Activated CD4-positive, alpha-beta T cell treated with anti-CD3 and anti-CD28 coated beads, Interleukin-2, amount 50 U/mL, for 48 hours (primary cell): ENCODE measurements around the gene ENTPD8.
"Not testable (repeated sequence)": the region's sequence is repeated elsewhere in the genome, so short reads cannot be mapped to it uniquely, and the experiment has no call there.

Experiments
- DNase-seq, 2 experiments: peaks; one replicate each; pipeline ENCODE4 v3.0.0-alpha.2; 2020

Gene ENTPD8

DNA sequence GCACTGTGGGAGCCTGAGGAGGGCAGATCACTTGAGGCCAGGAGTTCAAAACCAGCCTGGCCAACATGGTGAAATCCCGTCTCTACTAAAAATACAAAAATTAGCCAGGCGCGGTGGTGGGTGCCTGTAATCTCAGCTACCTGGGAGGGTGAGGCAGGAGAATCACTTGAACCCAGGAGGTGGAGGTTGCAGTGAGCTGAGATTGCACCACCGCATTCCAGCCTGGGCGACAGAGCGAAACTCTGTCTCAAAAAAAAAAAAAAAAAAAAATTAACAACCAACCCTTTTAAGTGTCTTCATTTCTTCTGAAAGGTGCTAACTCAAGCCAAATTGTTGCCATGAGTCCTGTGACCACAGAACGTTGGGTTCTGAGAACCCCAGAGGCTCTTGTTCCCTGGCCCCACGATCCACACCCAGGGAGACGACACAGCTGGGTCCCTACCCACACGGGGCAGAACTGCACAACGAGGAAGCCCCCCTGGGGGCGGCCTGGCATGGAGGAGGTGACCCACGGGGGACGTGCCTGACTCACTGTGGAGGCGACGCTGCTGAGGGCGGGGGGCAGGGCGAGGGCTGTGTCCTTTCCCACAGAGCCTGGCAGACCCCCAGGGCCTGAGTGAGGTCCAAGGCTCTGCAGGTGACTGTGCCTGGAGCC is 30.8 kb downstream of the ENTPD8 start:
- DNase-seq: not testable (repeated sequence)

GRCh38 chr9:137409515-137409914 is 31.6 kb downstream of the ENTPD8 start:
- DNase-seq: no peak

DNA sequence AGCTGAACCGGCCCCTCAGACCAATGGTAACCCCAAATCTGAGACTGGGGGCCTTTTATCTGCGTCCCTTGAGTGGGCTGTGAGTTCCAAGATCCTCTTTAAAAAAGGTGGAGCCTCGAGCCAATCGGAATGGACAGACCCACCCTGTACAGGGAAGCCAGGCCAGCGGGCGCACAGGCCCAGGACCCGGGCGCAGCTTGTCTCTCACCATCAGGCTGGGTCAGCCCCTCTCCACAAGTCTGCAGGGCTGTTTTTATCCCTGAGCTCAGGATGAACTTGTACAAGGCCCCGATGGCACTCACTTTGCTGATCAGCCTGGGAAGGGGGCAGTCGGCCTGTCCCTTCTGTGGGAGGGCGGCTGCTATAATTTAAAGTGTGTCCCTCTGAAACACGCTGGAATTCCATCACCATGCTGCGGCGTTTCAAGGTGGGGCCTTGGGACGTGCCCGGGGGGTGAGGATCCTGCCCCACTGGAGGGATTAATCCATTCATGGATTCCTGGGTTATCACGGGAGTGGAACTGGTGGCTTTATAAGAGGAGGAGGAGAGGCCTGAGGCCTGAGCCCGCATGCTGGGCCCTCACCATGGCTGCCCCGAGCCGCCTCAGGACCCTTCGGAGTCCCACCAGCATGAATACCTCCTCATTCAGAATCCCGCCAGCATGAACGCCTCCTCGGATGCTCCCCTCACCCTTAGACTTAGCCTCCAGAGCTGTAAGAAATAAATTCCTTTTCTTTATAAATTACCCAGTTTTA is 32.3 kb downstream of the ENTPD8 start:
- no peak for DNase-seq

GRCh38 chr9:137407590-137408300 is 33.4 kb downstream of the ENTPD8 start:
- no peak for DNase-seq

GRCh38 chr9:137406876-137407589 is 34.1 kb downstream of the ENTPD8 start:
- peak; percentile 73 to 75 for DNase-seq

DNA sequence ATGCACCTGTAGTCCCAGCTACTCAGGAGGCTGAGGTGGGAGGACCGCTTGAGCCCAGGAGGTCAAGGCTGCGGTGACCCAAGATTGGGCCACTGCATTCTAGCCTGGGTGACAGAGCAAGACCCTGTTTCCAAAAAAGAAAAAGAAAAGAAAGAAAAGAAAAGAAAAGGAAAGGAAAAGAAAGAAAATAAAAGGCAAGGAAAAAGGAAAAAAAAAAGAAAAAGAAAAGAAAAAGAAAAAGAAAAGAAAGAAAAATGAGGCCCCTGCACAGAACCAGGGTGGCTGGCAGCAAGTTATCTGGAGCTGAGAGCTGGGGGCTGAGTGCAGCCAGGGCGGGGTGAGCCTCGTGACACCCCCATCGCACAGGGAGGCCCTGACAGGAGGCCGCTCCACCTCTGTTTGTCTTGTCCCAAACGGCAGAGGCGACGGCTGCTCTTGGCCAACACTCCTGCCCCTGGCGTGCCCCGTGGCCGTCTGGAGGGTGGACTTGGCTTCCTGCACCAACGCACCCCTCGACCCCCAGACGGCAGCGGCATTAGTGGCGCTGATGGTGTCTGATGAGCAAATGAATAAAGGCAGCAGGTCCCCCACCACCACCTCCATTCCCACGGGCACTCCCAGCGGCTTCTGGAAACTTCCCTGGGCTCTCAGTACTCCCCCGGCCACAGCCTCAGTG is 34.9 kb downstream of the ENTPD8 start:
- DNase-seq: no peak

DNA sequence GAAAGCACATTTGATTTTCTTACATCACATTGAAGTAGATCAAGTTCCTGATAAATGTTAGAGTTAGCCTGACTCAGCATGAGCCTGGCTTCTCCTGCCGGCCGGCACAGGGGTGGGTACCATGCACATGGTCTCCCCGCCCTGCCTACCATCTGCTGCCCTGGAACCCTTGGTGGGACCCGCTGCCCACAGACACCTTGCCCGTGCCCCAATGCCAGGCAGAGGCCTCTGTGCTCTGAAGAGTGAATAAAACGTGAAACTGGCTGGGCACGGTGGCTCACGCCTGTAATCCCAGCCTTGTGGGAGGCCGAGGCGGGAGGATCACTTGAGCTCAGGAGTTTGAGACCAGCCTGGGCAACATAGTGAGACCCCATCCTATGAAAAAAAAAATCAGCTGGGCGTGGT is 35.5 kb downstream of the ENTPD8 start:
- DNase-seq: no peak

DNA sequence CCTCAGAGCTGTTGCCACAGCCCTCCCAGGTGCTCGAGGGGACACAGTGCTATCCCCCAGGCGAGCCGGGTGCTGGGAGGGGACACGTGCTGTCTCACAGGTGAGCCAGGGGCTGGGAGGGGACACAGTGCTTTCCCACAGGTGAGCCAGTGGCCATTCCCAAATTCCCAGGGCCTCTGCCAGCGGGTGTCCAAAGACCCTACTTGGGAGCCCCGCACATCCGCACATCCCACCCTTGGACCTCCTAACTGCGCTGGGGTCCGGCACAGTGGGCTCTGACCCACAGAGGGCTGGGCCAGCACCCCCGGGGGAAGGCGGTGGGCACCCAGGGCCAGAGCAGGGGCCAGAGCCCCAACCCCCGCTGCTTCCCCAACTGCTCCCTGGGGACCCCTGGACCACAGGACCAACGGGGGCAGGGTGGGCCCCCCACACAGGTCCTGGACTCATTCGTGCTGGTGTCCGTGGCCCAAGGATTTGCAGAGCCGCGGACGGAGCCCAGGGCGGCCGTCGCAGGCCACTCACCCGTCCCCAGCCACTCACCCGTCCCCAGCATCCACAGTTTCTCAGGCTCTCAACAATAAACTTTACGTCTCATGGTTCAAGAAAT is 36.1 kb downstream of the ENTPD8 start:
- no peak for DNase-seq

DNA sequence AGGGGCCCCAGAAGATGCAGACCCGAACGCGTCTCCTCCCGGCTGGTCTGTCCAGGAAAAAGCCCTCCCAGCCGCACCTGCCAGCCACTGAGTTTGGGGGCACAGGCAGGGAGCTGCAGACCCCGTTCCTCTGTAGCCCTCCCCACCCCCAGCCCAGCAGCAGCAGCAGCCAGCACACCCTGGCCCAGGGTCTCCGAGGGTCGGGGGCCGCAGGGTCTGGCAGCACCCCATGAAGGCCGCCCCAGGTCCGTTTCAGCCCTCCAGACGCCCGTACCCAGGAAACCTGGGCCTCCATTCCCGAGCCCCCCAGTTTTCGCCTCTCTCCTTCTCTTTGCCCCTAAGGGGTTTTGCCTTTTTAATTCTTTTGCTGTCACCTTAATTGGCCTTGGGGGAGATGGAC is 37.9 kb downstream of the ENTPD8 start:
- no peak for DNase-seq

DNA sequence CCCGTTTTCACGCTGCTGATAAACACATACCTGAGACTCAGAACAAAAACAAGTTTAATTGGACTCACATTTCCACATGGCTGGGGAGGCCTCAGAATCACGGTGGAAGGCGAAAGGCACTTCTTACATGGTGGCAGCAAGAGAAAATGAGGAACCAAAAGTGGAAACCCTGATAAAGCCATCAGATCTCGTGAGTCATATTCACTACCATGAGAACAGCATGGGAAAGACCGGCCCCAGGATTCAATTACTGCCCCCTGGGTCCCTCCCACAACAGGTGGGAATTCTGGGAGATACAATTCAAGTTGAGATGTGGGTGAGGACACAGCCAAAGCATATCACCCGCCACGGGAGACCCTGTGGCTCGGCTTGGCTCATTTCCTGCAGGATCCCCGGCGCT is 38.4 kb downstream of the ENTPD8 start:
- DNase-seq: no peak

GRCh38 chr9:137398561-137399468 is 42.3 kb downstream of the ENTPD8 start:
- no peak for DNase-seq

DNA sequence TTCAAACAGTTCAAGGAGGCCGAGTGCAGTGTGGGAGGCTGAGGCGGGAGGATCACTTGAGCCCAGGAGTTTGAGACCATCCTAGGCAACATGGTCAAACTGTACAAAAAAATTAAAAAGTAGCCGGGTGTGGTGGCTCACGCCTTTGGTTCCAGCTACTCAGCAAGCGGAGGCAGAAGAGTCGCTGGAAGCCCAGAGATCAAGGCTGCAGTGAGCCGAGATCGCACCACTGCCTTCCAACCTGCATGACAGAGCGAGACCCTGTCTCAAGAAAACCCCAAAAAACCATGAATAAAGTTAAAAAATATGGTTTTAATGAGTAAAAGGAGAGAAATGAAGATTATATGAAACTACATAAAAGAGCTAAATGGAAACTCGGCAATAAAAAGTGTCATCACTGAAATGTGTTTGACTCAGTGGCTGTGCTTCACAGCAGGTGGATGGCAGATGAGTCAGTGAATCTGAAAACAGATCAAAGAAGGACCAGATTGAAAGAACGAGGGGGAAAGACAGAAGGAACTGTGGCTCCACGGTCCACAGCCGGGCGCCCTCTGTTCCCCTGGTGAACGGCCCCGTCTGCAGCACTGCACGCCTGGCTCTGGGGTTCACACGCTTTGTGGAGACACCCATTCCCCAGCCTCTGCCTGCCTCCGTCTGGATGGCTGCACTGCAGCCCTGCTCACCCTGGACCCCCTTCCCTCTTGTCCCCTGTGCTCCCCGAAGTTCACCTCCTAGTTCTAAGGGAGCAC is 43.3 kb downstream of the ENTPD8 start:
- DNase-seq: peak; percentile 59 to 66

DNA sequence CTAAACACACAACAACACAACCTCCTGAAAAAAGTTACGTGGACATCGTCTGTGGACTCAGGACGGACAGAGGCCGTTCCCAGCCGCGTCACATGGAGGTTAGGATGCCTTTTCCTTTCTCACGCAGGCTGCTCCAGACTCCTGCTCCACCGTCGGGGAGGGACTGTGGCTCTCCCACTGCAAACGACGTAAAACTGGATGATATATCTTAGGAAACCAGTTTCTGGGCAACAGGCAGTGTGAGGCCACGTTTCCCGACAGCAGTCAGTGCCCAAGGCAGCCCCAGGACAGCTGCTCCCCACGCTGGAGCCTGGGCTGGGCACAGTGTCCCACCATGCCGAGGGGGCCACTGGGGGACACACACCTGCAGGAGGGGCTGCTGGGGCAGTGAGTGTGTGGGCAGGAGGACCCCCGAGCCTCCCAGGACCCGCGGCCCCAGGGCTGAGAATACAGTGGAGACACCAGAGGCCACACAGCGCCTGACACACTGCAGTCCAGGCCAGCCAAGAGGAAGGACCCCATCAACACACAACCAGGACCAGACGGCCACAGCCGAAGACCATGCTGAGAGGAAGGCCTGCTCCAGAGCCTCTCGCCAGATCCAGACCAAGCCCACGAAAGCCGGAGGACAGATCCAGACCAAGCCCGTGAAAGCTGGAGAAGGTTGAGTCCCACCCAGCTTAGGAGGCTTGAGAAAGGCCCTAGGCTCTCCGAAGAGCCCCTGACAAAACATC is 44.4 kb downstream of the ENTPD8 start:
- no peak for DNase-seq

- no peak for DNase-seq
Measured at GRCh38 chr9:137396227-137396626, 44.9 kb downstream of the ENTPD8 start.

GRCh38 chr9:137395666-137396010 is 45.5 kb downstream of the ENTPD8 start:
- no peak for DNase-seq

DNA sequence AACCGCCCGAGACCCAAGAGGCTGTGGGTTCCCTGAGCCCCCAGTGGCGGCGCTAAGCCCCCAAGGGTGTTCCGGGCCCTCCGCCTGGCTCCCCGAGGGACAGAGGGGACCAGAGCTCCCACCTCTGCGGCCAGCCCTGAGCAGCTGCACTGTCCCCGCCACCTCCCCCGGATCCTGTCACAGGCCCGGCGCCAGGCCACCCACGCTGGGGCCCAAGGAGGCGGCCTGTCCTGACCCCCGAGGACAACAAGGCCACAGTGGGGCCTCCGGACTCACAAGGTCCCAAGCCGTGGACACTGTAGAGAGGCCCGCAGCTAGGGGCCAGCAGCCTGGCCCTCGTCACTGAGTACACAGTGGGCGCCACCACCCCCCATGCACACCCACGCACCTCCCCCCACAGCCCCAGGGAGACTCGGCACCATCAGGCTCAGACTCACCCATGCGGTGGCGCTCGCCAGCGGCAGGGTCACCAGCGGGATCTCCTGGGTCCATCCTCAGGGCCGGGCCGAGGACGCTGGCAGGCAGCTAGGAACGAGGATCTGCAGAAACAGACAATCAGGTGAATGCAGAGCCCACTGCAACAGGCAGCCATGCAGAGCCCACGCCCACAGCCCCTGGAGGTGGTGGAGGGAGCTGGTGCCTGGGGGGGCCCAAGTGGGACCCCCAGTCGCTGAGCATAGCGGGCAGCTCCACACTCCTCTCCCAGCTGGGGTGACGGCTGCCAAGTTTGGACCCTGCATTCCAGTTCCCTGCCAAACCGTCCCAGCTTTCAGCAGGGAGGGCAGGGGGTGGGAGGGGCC is 46.1 kb downstream of the ENTPD8 start:
- no peak for DNase-seq

GRCh38 chr9:137393176-137394150 is 47.7 kb downstream of the ENTPD8 start:
- DNase-seq: no peak
